H1 (cell line): Measurements from ENCODE around the gene OSBPL2.

Source experiments
- CEBPB ChIP-seq: IDR thresholded peaks from 2 replicates; pipeline ENCODE4 v1.6.1; 2012; ENCODE audit warnings: low read depth, low read length
- KDM1A ChIP-seq: fragments of 200-600, 300-600 bp; sonication (generic); IDR thresholded peaks from 2 replicates; pipeline ENCODE4 v1.7.1; 2016; ENCODE audit warnings: mild to moderate bottlenecking, low read length, borderline replicate concordance
- POLR2A ChIP-seq, 2 experiments: IDR thresholded peaks; 1 replicate in 1 of 2; 2 replicates in 1 of 2; pipeline ENCODE4 v1.6.1; 2011; ENCODE audit warnings: low read depth in 2 of 2, low read length in 2 of 2, mild to moderate bottlenecking in 2 of 2; ENCODE audit errors: control extremely low read depth in 1 of 2
- POLR2AphosphoS5 ChIP-seq: IDR thresholded peaks from 2 replicates; pipeline ENCODE4 v1.6.1; 2011; ENCODE audit warnings: low read depth, low read length
- TF ChIP-seq, protein P1 (sequence below), 3 experiments: IDR thresholded peaks; 1 replicate in 2 of 3; 2 replicates in 1 of 3; pipeline versions ENCODE4 v1.5.1 to v1.6.1; 2011; ENCODE audit warnings: low read length in 3 of 3, mild to moderate bottlenecking in 3 of 3, inconsistent platforms in 2 of 3, low read depth in 1 of 3, moderate library complexity in 1 of 3; ENCODE audit not compliant: insufficient read depth in 1 of 3; ENCODE audit errors: control extremely low read depth in 1 of 3

DNA sequence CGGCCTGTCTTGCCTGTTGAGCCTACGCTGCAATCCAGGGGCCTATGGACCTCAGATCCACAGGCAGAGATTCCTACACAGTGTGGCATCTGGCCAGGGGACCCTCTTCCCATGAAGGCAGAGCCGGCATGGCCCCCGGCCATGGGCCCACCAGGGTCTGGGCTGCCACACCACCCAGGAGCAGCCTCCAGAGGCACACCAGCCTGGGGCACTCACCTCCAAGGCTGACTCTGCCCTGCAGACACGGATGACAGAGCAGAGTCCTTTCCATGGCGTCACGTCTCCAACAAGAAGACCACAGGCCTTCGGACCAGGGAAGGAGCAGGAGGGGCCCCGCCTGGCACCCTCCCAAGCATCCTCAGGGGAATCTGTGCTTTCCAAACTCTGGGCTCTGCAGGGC lies 14.8 kb upstream of the OSBPL2 start:
- no peak for TF ChIP-seq POLR2AphosphoS5
- no peak for TF ChIP-seq KDM1A
- TF ChIP-seq, protein P1, sequence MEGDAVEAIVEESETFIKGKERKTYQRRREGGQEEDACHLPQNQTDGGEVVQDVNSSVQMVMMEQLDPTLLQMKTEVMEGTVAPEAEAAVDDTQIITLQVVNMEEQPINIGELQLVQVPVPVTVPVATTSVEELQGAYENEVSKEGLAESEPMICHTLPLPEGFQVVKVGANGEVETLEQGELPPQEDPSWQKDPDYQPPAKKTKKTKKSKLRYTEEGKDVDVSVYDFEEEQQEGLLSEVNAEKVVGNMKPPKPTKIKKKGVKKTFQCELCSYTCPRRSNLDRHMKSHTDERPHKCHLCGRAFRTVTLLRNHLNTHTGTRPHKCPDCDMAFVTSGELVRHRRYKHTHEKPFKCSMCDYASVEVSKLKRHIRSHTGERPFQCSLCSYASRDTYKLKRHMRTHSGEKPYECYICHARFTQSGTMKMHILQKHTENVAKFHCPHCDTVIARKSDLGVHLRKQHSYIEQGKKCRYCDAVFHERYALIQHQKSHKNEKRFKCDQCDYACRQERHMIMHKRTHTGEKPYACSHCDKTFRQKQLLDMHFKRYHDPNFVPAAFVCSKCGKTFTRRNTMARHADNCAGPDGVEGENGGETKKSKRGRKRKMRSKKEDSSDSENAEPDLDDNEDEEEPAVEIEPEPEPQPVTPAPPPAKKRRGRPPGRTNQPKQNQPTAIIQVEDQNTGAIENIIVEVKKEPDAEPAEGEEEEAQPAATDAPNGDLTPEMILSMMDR (IDR thresholded peaks at IDR 0.05; ENCODE audit: control extremely low read depth in 1 of 3, insufficient read depth in 1 of 3, low read depth in 1 of 3, low read length in 3 of 3): no peak
- no peak for TF ChIP-seq CEBPB
- TF ChIP-seq POLR2A (IDR thresholded peaks at IDR 0.05; ENCODE audit: control extremely low read depth in 1 of 2, low read depth in 2 of 2, low read length in 2 of 2): no peak
